GM21619 (cell line): ENCODE results near the gene KIF6.
"Not testable (repeated sequence)": the region's sequence is repeated elsewhere in the genome, so short reads cannot be mapped to it uniquely, and the experiment has no call there.

Source experiments
- ATAC-seq: cut with Tn5 transposase; IDR thresholded peaks from one replicate; pipeline ENCODE4 v1.9.1; 2021; ENCODE audit not compliant: unreplicated experiment

KIF6 gene

GRCh38 chr6:39300739-39301138 lies 424.5 kb downstream of the KIF6 start:
- ATAC-seq: no peak

GRCh38 chr6:39298061-39298460 lies 427.1 kb downstream of the KIF6 start:
- no peak for ATAC-seq

GRCh38 chr6:39296745-39297640 lies 428.2 kb downstream of the KIF6 start:
- no peak for ATAC-seq

- ATAC-seq: no peak
Observed at GRCh38 chr6:39295611-39296011, 429.6 kb downstream of the KIF6 start.

- no peak for ATAC-seq
Observed at GRCh38 chr6:39294899-39295298, 430.3 kb downstream of the KIF6 start.

- no peak for ATAC-seq
Observed at GRCh38 chr6:39294133-39294532, 431.1 kb downstream of the KIF6 start.

GRCh38 chr6:39292637-39293036 lies 432.6 kb downstream of the KIF6 start:
- ATAC-seq: no peak

- ATAC-seq: no peak
Observed at GRCh38 chr6:39289490-39289889, 435.7 kb downstream of the KIF6 start.

- ATAC-seq: no peak
Observed at GRCh38 chr6:39287601-39288000, 437.6 kb downstream of the KIF6 start.

- ATAC-seq: not testable (repeated sequence)
Observed at GRCh38 chr6:39286596-39286995, 438.6 kb downstream of the KIF6 start.

GRCh38 chr6:39282774-39283173 lies 442.4 kb downstream of the KIF6 start:
- ATAC-seq: no peak

GRCh38 chr6:39281312-39281980 lies 443.8 kb downstream of the KIF6 start:
- no peak for ATAC-seq

- ATAC-seq: no peak
Observed at GRCh38 chr6:39280247-39280731, 444.9 kb downstream of the KIF6 start.
